Testis (tissue), 3 donors: ENCODE measurements around the gene CDC37. TPM values are rescaled to one million over a fixed set of nuclear protein-coding genes. Genes with fewer than 3 reads are reported as not detected.
A peak's percentile ranks its signal among the peaks of the same experiment; 100 is the strongest.

Source experiments
- DNase-seq: peaks from one replicate; pipeline ENCODE4 v3.0.0-alpha.2; 2019
- H3K27ac ChIP-seq, 2 donors: fragments of 200-600 bp; sonication (generic); one replicate each; pipeline ENCODE4 v1.5.1; 2019
- H3K27me3 ChIP-seq: fragments of 200-600 bp; sonication (generic); one replicate; pipeline ENCODE4 v1.5.1; 2019
- H3K36me3 ChIP-seq: fragments of 200-600 bp; sonication (generic); one replicate; pipeline ENCODE4 v1.5.1; 2017; ENCODE audit warnings: low read depth; ENCODE audit errors: missing control alignments
- H3K4me1 ChIP-seq: fragments of 200-600 bp; sonication (generic); one replicate; pipeline ENCODE4 v1.5.1; 2019
- H3K4me3 ChIP-seq, 2 donors: fragments of 200-600 bp; sonication (generic); one replicate each; pipeline ENCODE4 v1.5.1; 2017 to 2019
- H3K9me3 ChIP-seq: fragments of 200-600 bp; sonication (generic); one replicate; pipeline ENCODE4 v1.5.1; 2017
- CTCF ChIP-seq, 3 experiments: fragments of 450-650 bp in 2 of 3; fragments of 200-600 bp in 1 of 3; sonication (generic) in 1 of 3; IDR thresholded peaks; one replicate each; pipeline ENCODE4 v1.5.1; 2016 to 2019; ENCODE audit warnings: antibody characterized with exemption in 3 of 3, mild to moderate bottlenecking in 2 of 3, moderate library complexity in 1 of 3
- POLR2A ChIP-seq: fragments of 450-650 bp; IDR thresholded peaks from one replicate; pipeline ENCODE4 v1.6.1; 2017; ENCODE audit warnings: antibody characterized with exemption, mild to moderate bottlenecking, moderate library complexity
- WGBS, 2 donors: methylation state at CpG; one replicate each; pipeline ENCODE4 v1.1.5; 2018; 5-methylcytosine and 5-hydroxymethylcytosine counted together
- intact Hi-C: fragments of 100-400 bp; cut with DNase I; formaldehyde crosslinking; loops from one replicate; pipeline ENCODE4 v1.15.1; 2023; ENCODE audit warnings: low total_unique reads
- polyA plus RNA-seq: library from polyadenylated mRNA; stranded (reverse); fragments of 350-450 nt; fragmentation: Illumina TruSeq; extraction: RNeasy Lipid Tissue Mini Kit (QIAGEN cat#74804); gene quantifications from one replicate; pipeline ENCODE4 v1.2.3, GENCODE V29; 2014; ENCODE audit warnings: low read depth, low replicate concordance; ENCODE audit not compliant: insufficient read depth
- total RNA-seq, 2 donors: library from RNA; depleted of rRNA; stranded (reverse); fragments of >200 nt; gene quantifications; one replicate each; pipeline ENCODE4 v1.2.3, GENCODE V29; 2016

The CDC37 gene
- total and polyA plus RNA-seq, 3 donors from 2014 or later: 160 to 210 (median 170) TPM

GRCh38 chr19:10427169-10427568, 23.8 kb upstream of the CDC37 start:
- no peak overlapping the region for H3K4me3 ChIP-seq
- no peaks in the 10 kb centered on the region for H3K9me3 ChIP-seq
- H3K27ac ChIP-seq: no peak overlapping the region
- no peak for DNase-seq
- no peaks in the 10 kb centered on the region for H3K36me3 ChIP-seq
- no peaks in the 10 kb centered on the region for H3K27me3 ChIP-seq
- TF ChIP-seq POLR2A (no peak), CTCF (IDR thresholded peaks at IDR 0.05) (no peak)
- intact Hi-C loops: no loop called here
- H3K4me1 ChIP-seq: peaks cover 10% of the 10 kb centered on the region
- 86 to 92% methylated on average over 6 of the region's 6 CpGs for WGBS, 2 donors

- intact Hi-C loops: no loop called here
- WGBS, 2 donors: 3 to 9% methylated on average over 7 to 38 of the region's 38 CpGs
- no peaks in the 10 kb centered on the region for H3K27me3 ChIP-seq
- H3K4me3 ChIP-seq: peak overlapping the region; percentile 5 to 14
- peak; percentile 85 for DNase-seq
- no peak overlapping the region for H3K27ac ChIP-seq
- no peaks in the 10 kb centered on the region for H3K9me3 ChIP-seq
- TF ChIP-seq POLR2A: no peak
- TF ChIP-seq CTCF (IDR thresholded peaks at IDR 0.05): peak; percentile 49 to 92 (median 74)
- H3K4me1 ChIP-seq: peaks cover 10% of the 10 kb centered on the region
- no peaks in the 10 kb centered on the region for H3K36me3 ChIP-seq
Measured at GRCh38 chr19:10424011-10424637, 20.8 kb upstream of the CDC37 start.

- H3K4me1 ChIP-seq: peaks cover 10% of the 10 kb centered on the region
- H3K4me3 ChIP-seq: no peak overlapping the region
- WGBS, 2 donors: 67% methylated on average over 3 of the region's 3 CpGs; no CpG with 5 or more reads in 1 of the 2 donors
- intact Hi-C loops: no loop called here
- TF ChIP-seq POLR2A: no peak
- no peak for TF ChIP-seq CTCF (IDR thresholded peaks at IDR 0.05)
- no peaks in the 10 kb centered on the region for H3K9me3 ChIP-seq
- DNase-seq: no peak
- no peak overlapping the region for H3K27ac ChIP-seq
- no peaks in the 10 kb centered on the region for H3K36me3 ChIP-seq
- no peaks in the 10 kb centered on the region for H3K27me3 ChIP-seq
Measured at GRCh38 chr19:10422846-10423245, 19.5 kb upstream of the CDC37 start.

- no peak for DNase-seq
- TF ChIP-seq CTCF (IDR thresholded peaks at IDR 0.05) (no peak), POLR2A (no peak)
- H3K36me3 ChIP-seq: no peaks in the 10 kb centered on the region
- no peaks in the 10 kb centered on the region for H3K27me3 ChIP-seq
- H3K4me1 ChIP-seq: peaks cover 10% of the 10 kb centered on the region
- H3K27ac ChIP-seq: no peak overlapping the region
- no peak overlapping the region for H3K4me3 ChIP-seq
- no peaks in the 10 kb centered on the region for H3K9me3 ChIP-seq
- intact Hi-C loops: no loop called here
- 43 to 60% methylated on average over 4 of the region's 4 CpGs for WGBS, 2 donors
Measured at GRCh38 chr19:10422046-10422461, 18.7 kb upstream of the CDC37 start.
